Stimulated activated memory B cell treated with anti-CD40 and anti-IgM and Interleukin-4, amounts not matched to agents 10 μg/mL and 1 μg/mL and 100 μg/mL, for 72 hours (primary cell): Measurements from ENCODE around the gene HSD17B11.
"Not testable (repeated sequence)": the region's sequence is repeated elsewhere in the genome, so short reads cannot be mapped to it uniquely, and the experiment has no call there.

ENCODE experiments used
- ATAC-seq: fragments of 150-1000 bp; cut with Tn5 transposase; 2 replicates; pipeline ENCODE4 v1.10.0; 2021
- H3K27ac Mint-ChIP-seq: one replicate; pipeline ENCODE4 v1.8.0; 2022; ENCODE audit warnings: mild to moderate bottlenecking, mixed read lengths
- H3K27me3 Mint-ChIP-seq: one replicate; pipeline ENCODE4 v1.8.0; 2022; ENCODE audit warnings: mixed read lengths
- H3K36me3 Mint-ChIP-seq: one replicate; pipeline ENCODE4 v1.8.0; 2022; ENCODE audit warnings: mixed read lengths
- H3K4me1 Mint-ChIP-seq: one replicate; pipeline ENCODE4 v1.8.0; 2022; ENCODE audit warnings: mixed read lengths
- H3K4me3 Mint-ChIP-seq: one replicate; pipeline ENCODE4 v1.8.0; 2022; ENCODE audit warnings: mild to moderate bottlenecking, moderate library complexity, mixed read lengths
- H3K9me3 Mint-ChIP-seq: one replicate; pipeline ENCODE4 v1.8.0; 2022; ENCODE audit warnings: mixed read lengths

Gene HSD17B11

DNA sequence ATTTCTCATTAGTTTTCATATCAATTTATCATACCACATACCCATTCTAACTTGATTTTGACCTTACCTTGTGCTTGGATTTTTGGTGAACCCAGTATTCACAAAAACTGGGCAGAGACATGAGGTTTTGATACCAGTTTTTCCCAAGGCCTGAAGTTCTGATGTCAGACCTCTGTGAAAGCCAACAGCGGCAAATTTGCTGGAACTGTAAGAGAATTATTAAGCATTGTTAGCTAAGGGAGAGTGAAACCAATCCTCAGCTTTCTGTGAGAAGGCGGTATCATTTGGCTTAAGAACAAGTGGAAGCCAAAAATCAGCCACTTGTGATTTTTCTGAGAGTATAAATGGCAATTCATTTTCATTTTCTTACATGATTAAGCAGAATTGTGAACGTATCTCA, 77.2 kb downstream of the HSD17B11 start:
- ATAC-seq, result no peak
- H3K27me3 Mint-ChIP-seq, result no peaks in the 10 kb centered on the region
- H3K9me3 Mint-ChIP-seq, result no peaks in the 10 kb centered on the region
- no peaks in the 10 kb centered on the region for H3K4me1 Mint-ChIP-seq
- H3K4me3 Mint-ChIP-seq, result no peak overlapping the region
- no peak overlapping the region for H3K27ac Mint-ChIP-seq
- no peaks in the 10 kb centered on the region for H3K36me3 Mint-ChIP-seq

DNA sequence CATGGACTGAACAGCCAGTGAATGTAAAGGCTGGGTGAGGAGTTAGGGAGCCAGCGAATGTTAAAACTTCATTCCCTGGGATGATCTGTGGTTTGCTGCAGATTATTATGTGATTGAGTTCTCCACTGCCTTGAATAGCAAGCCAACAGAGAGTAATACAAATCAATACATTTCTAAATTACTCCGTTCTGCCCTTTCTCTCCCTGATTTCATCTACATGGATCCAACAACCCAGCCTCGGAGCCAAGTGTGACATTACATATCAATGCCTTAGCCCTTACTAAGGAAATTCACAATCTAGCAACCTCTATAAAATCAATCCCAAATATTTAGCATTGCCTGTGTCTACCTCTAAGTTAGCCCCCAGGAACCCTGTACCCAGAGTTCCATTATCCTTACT, 79.3 kb downstream of the HSD17B11 start:
- Mint-ChIP-seq H3K27me3 (no peaks in the 10 kb centered on the region), H3K27ac (no peak overlapping the region), H3K9me3 (no peaks in the 10 kb centered on the region), H3K36me3 (no peaks in the 10 kb centered on the region), H3K4me3 (no peak overlapping the region), H3K4me1 (no peaks in the 10 kb centered on the region)
- no peak for ATAC-seq

DNA sequence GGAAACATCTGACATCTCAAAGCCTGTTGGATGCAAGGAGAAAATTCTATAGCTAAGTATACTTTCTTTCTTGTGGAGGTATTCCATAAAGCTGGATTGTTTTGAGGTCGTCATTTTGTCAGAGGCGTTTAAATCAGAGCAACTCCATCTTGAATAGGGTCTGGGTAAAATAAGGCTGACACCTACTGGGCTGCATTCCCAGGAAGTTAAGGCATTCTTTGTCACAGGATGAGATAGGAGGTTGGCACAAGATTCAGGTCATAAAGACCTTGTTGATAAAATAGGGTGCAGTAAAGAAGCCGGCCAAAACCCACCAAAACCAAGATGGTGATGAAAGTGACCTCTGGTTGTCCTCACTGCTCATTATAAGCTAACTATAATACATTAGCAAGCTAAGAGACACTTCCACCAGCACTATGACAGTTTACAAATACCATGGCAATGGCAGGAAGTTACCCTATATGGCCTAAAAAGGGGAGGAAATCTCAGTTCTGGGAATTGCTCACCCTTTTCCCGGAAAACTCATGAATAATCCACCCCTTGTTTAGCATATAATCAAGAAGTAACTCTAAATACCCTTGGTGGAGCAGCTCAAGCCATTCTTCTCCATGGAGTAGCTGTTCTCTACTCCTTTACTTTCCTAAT, 80.2 kb downstream of the HSD17B11 start:
- Mint-ChIP-seq H3K36me3 (no peaks in the 10 kb centered on the region), H3K27ac (no peak overlapping the region), H3K9me3 (no peaks in the 10 kb centered on the region), H3K4me3 (no peak overlapping the region), H3K27me3 (no peaks in the 10 kb centered on the region), H3K4me1 (no peaks in the 10 kb centered on the region)
- ATAC-seq, result no peak

DNA sequence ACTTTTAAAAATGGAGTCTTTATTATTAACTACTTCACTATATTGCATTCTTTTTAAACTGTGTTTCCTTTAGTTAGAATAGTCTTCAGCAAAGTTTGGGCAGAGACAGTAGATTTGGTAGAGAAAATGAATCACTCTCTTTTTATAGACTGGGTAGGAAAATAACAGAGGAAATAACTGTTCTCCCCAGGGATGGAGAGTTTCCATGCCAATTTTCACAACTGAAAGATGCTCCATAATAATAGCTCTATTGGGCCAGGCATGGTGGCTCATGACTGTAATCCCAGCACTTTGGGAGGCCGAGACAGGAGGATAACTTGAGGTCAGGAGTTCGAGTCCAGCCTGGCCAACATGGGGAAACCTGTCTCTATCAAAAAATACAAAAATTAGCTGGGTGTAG, 81.4 kb downstream of the HSD17B11 start:
- Mint-ChIP-seq H3K36me3 (peaks cover 6% of the 10 kb centered on the region), H3K27ac (no peak overlapping the region), H3K27me3 (no peaks in the 10 kb centered on the region), H3K4me3 (no peak overlapping the region), H3K4me1 (no peaks in the 10 kb centered on the region), H3K9me3 (no peaks in the 10 kb centered on the region)
- no peak for ATAC-seq

DNA sequence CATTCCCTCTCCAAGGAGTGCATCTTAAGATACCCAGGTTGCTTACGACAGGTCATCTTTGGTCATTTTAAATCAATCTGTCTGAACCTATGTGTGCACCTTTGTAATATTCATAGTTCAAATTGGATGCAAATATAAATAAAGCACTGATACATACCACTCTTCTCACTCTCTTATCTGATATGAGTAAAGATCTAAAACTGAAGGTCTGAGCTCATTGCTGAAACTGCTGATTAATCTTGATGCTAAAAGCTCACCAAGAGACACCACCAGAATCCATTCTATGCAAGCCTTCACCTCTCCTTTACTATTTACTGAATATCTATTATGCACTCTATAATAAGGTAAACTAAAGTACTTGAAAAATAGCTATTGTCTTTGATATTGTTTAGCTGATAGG, 84.9 kb downstream of the HSD17B11 start:
- no peaks in the 10 kb centered on the region for H3K27me3 Mint-ChIP-seq
- no peak for ATAC-seq
- peaks cover 12% of the 10 kb centered on the region for H3K36me3 Mint-ChIP-seq
- no peak overlapping the region for H3K27ac Mint-ChIP-seq
- no peak overlapping the region for H3K4me3 Mint-ChIP-seq
- no peaks in the 10 kb centered on the region for H3K9me3 Mint-ChIP-seq
- H3K4me1 Mint-ChIP-seq, result no peaks in the 10 kb centered on the region

DNA sequence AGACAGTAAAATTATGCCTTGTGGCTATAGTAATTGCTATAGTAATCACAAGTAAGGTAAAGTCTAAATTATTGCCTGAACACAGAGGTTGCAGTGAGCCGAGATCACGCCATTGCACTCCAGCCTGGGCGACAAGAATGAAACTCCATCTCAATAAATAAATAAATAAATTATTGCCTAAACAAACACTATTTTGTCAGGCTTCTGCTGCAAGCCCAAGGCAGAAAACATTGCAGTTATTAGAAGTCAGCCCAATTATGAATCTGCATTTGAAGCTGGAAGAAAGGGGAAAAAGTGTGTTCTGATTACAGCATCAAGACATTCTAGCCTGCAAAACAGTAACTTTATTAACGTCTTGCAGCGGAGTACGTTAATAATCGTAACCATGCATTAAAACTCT, 85.4 kb downstream of the HSD17B11 start:
- Mint-ChIP-seq H3K27me3 (no peaks in the 10 kb centered on the region), H3K27ac (no peak overlapping the region), H3K4me1 (no peaks in the 10 kb centered on the region), H3K9me3 (no peaks in the 10 kb centered on the region), H3K36me3 (peaks cover 12% of the 10 kb centered on the region), H3K4me3 (no peak overlapping the region)
- ATAC-seq, result no peak

DNA sequence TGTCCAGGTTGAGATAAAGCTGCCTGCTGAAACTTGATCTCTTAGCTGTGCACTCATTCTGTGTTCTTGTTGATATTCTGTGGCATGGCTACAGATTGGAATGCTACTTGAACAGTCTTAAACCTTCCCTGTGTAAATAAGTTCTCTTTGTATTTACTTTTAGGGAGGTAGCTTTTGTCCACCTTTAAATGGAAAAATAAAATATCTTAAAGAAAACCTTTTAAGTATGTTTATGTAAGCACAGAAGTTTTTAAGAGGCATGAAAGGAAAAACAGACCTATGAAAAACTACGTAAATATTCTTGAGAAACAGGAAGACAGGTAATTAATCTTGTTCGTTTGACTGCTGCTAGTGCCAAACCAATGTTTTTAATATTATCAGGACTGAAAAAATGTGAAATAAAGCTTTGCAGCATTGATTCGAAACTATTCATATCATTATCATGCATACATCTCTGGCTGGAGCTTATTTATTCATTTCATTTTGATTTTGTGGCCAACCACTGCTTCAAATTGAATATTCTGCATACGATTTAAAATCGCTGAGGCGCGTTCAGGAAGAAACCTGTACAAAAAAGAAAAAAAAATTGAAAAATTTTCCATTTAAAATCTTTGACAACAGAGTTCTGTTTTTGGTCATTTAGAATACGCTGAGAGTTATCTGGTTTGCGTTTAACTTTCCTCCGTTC, 86.1 kb downstream of the HSD17B11 start:
- peaks cover 12% of the 10 kb centered on the region for H3K36me3 Mint-ChIP-seq
- no peak overlapping the region for H3K27ac Mint-ChIP-seq
- H3K27me3 Mint-ChIP-seq, result no peaks in the 10 kb centered on the region
- no peak for ATAC-seq
- no peaks in the 10 kb centered on the region for H3K9me3 Mint-ChIP-seq
- H3K4me1 Mint-ChIP-seq, result no peaks in the 10 kb centered on the region
- no peak overlapping the region for H3K4me3 Mint-ChIP-seq

DNA sequence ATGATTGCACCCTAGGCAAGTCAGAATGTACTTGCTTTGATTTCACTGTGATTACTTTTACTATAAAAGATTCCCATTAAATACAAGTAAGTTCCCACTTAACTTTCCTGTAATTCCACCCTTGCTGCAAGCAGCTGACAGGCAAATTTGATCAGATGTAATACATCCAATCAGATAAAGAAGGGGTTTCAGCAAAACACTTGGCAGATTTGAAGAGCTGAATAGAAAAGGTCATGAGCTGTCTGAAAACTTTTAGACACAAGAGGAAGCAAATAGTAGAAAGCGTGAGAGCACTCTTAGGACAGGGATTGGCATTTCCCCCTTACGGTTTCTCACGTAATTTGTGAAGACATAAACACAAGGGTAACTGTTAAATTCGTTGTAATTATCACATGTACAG, 91.1 kb downstream of the HSD17B11 start:
- ATAC-seq, result no peak
- peaks cover 9% of the 10 kb centered on the region for H3K27me3 Mint-ChIP-seq
- no peaks in the 10 kb centered on the region for H3K9me3 Mint-ChIP-seq
- peaks cover 6% of the 10 kb centered on the region for H3K36me3 Mint-ChIP-seq
- no peak overlapping the region for H3K27ac Mint-ChIP-seq
- no peak overlapping the region for H3K4me3 Mint-ChIP-seq
- H3K4me1 Mint-ChIP-seq, result no peaks in the 10 kb centered on the region

DNA sequence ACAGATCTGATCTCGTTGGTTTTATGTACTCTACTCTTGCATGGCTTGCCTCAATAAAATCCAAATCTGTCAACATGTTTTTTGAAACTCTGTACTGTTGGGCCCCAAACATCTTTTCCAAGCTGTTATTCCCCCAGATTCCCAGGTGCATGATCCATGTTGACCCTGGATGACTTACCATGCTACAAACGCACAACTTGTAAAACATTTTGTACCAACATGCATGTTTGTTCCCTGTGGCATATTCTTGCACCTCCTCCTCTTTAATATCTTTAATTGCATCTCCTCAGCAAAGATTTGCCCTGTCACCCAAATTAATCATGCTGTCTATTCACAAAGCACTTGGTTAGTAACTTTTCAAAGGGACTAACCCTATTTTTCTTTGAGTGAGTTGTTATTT, 92.6 kb downstream of the HSD17B11 start:
- H3K9me3 Mint-ChIP-seq, result peaks cover 4% of the 10 kb centered on the region
- no peaks in the 10 kb centered on the region for H3K36me3 Mint-ChIP-seq
- no peak overlapping the region for H3K27ac Mint-ChIP-seq
- no peak for ATAC-seq
- no peak overlapping the region for H3K4me3 Mint-ChIP-seq
- peaks cover 9% of the 10 kb centered on the region for H3K27me3 Mint-ChIP-seq
- H3K4me1 Mint-ChIP-seq, result no peaks in the 10 kb centered on the region

DNA sequence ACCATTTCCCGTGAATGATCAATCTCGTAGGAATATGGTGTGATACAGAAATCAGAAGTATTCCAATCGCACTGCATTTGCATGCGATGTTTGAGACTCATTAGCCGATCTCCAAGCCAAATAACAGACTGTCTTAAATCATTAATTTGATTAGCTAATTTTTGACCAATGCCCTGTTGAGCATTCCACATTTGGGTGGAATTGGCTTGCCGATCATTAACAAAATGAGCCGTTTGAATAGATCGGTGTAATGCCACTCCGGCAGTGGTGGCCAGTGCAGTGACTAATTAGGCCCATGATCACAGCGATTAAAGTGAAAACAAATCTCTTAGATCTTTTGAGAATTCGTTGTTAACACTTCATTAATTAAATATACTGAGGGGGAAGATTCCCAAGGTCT, 96.1 kb downstream of the HSD17B11 start:
- not testable (repeated sequence) for ATAC-seq, H3K4me1 Mint-ChIP-seq, H3K27ac Mint-ChIP-seq

DNA sequence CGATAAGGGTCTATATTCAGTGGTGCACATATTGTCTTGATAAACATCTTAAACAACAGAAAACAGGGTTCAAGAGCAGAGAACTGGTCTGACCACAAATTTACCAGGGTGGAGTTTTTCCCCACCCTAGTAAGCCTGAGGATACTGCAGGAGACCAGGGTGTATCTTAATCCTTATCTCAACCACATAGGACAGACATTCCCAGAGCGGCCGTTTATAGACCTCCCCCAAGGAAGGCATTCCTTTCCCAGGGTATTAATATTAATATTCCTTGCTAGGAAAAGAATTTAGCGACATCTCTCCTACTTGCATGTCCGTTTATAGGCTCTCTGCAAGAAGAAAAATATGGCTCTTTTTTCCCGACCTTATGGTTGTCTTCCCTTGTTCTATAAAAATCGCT, 97.1 kb downstream of the HSD17B11 start:
- H3K9me3 Mint-ChIP-seq, H3K4me1 Mint-ChIP-seq, H3K4me3 Mint-ChIP-seq, H3K27ac Mint-ChIP-seq, ATAC-seq, H3K36me3 Mint-ChIP-seq, H3K27me3 Mint-ChIP-seq: not testable (repeated sequence)

More for the DNA sequence above, 96.1 kb downstream of the HSD17B11 start:
- H3K9me3 Mint-ChIP-seq, H3K27me3 Mint-ChIP-seq, H3K36me3 Mint-ChIP-seq, H3K4me3 Mint-ChIP-seq: not testable (repeated sequence)

DNA sequence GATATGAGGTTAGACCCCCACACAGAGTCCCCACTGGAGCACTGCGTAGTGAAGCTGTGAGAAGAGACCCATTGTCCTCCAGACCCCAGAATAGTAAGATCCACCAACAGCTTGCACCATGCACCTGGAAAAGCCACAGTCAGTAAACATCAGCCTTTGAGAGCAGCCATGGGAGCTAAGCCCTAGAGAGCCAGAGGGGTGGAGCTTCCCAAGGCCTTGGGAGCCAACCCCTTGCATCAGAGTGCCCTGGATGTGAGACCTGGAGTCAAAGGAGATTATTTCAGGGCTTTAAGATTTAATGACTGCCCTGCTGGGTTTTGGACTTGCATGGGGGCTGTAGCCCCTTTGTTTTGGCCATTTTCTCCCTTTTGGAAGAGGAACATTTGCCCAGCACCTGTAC, 104.0 kb downstream of the HSD17B11 start:
- H3K27ac Mint-ChIP-seq, result no peak overlapping the region

More for the DNA sequence above, 104.0 kb downstream of the HSD17B11 start:
- Mint-ChIP-seq H3K36me3 (peaks cover 6% of the 10 kb centered on the region), H3K4me1 (no peaks in the 10 kb centered on the region), H3K9me3 (peaks cover 27% of the 10 kb centered on the region), H3K4me3 (no peak overlapping the region), H3K27me3 (no peaks in the 10 kb centered on the region)
- ATAC-seq, result no peak
